ENCODE data around the gene NTN3. TPM values are rescaled to one million over a fixed set of nuclear protein-coding genes. Genes with fewer than 3 reads are reported as not detected.

NTN3 gene
- total and polyA plus RNA-seq, 2 of the 4 experiments (the other 2 are of a cell fraction): 0.18 to 0.38 TPM

- peak within 1 kb of the TSS; percentile 98 for H2AK9ac ChIP-seq (replicated peaks; ENCODE audit: low read depth, low read length, poor library complexity)
- in situ Hi-C loops (cut with MboI; ENCODE audit: low sequenced_read_pairs) (no loop called here), dilution Hi-C loops (cut with HindIII; ENCODE audit: low sequenced_read_pairs, unreplicated experiment) (no loop called here), intact Hi-C loops (cut with micrococcal nuclease) (no loop called here)
- 0 out of 2 replicates have a peak within 1 kb of the TSS, but pooled peaks have one; percentile 24 for H4K5ac ChIP-seq (ENCODE audit: low read depth, low read length)
- ChIA-PET POLR2A (ENCODE audit: unreplicated experiment) (interaction anchor here (1.0 kb wide), 1 partner anchor 10 kb away, joined by 3 read pairs; no protein-coding TSS in a partner anchor), CTCF (interaction anchor here (0.6 kb wide), 1 partner anchor 1822 kb away, joined by 6 read pairs; no protein-coding TSS in a partner anchor)
- H3K4ac ChIP-seq (ENCODE audit: low read depth, low read length): peak within 1 kb of the TSS; percentile 69
- H3K27me3 ChIP-seq (ENCODE audit: control insufficient read depth, insufficient read depth, low read length): no peaks in the 10 kb centered on the region
- H2BK120ac ChIP-seq (ENCODE audit: low read depth, low read length): peak within 1 kb of the TSS; percentile 58; the same call in 1 of the 2 replicates
- H2BK5ac ChIP-seq (ENCODE audit: low read depth, low read length, poor library complexity, severe bottlenecking): peak within 1 kb of the TSS; percentile 11
- peak within 1 kb of the TSS; percentile 62 for H3K27ac ChIP-seq (ENCODE audit: insufficient read depth, low read length)
- peak within 1 kb of the TSS; percentile 98 for H3K4me2 ChIP-seq (ENCODE audit: low read depth, low read length)
- H4K8ac ChIP-seq (ENCODE audit: low read depth in 2 of 2, low read length in 2 of 2): peak within 1 kb of the TSS; percentile 73 to 91; a peak in 3 of 4 replicates
- ATAC-seq (ENCODE audit: low read depth): peak; percentile 80
- no peak within 1 kb of the TSS; the same call in 2 of the 3 replicates for H2BK15ac ChIP-seq (ENCODE audit: low read depth, low read length)
- WGBS, 2 experiments (ENCODE audit: extremely low coverage in 2 of 2, insufficient read length in 1 of 2): 0% methylated on average over 18 of the region's 83 CpGs; no CpG with 5 or more reads in 1 of the 2 experiments
- H2BK20ac ChIP-seq (ENCODE audit: low read depth, low read length): no peak within 1 kb of the TSS
- DNase-seq: peak; percentile 89
- peak within 1 kb of the TSS; percentile 95 for H2AK5ac ChIP-seq (ENCODE audit: low read depth, low read length)
- peak within 1 kb of the TSS; percentile 99 for H2AFZ ChIP-seq (replicated peaks; ENCODE audit: low read length, poor library complexity)
- no peak within 1 kb of the TSS for H3K18ac ChIP-seq (ENCODE audit: low read depth, low read length)
- H3K4me1 ChIP-seq (ENCODE audit: control insufficient read depth, insufficient read depth, low read length): peaks cover 13% of the 10 kb centered on the region
- no TSS peak for BruUV-seq (replicated peaks)
- peaks cover 25% of the 10 kb centered on the region for H3K36me3 ChIP-seq (ENCODE audit: control insufficient read depth, insufficient read depth, low read length)
- peak within 1 kb of the TSS; percentile 47; the same call in 1 of the 2 replicates for H4K91ac ChIP-seq (ENCODE audit: insufficient read depth, low read depth, low read length)
- peak within 1 kb of the TSS; percentile 73 for H3K9ac ChIP-seq (ENCODE audit: low read depth, low read length)
- H3K56ac ChIP-seq (ENCODE audit: extremely low read depth, insufficient read depth, low read length): peak within 1 kb of the TSS; percentile 59
- H3K79me1 ChIP-seq (ENCODE audit: low read depth in 1 of 2, low read length in 2 of 2): peaks cover 20 to 67% of the 10 kb centered on the region in 2 experiments
- peaks cover 19% of the 10 kb centered on the region for H3K9me1 ChIP-seq (ENCODE audit: insufficient read depth, low read length)
- H3K14ac ChIP-seq (replicated peaks; ENCODE audit: low read depth, low read length): peak within 1 kb of the TSS; percentile 73
- H3K9me3 ChIP-seq (ENCODE audit: control insufficient read depth, insufficient read depth, low read length): no peaks in the 10 kb centered on the region
- H4K20me1 ChIP-seq (ENCODE audit: insufficient read depth, low read length): peaks cover 49% of the 10 kb centered on the region
- peak within 1 kb of the TSS; percentile 66; the same call in 1 of the 2 replicates for H3K23ac ChIP-seq (ENCODE audit: low read depth, low read length)
- peak within 1 kb of the TSS; percentile 61 for H3K4me3 ChIP-seq (ENCODE audit: insufficient read depth, low read depth, low read length)
- TF ChIP-seq ELK1 (IDR thresholded peaks at IDR 0.05; ENCODE audit: borderline replicate concordance, low read depth, low read length): no peak
- TF ChIP-seq MXI1 (IDR thresholded peaks at IDR 0.05; ENCODE audit: borderline replicate concordance, low read depth, low read length): peak; percentile 37
- TF ChIP-seq CHD1 (IDR thresholded peaks at IDR 0.05; ENCODE audit: low read depth, low read length): no peak
- no peak for TF ChIP-seq RAD21 (IDR thresholded peaks at IDR 0.05; ENCODE audit: low read length)
- TF ChIP-seq MAFK (IDR thresholded peaks at IDR 0.05; ENCODE audit: low read depth, low read length): no peak
- TF ChIP-seq FOS (IDR thresholded peaks at IDR 0.05; ENCODE audit: low read depth, low read length): peak; percentile 99
- TF ChIP-seq CEBPB (IDR thresholded peaks at IDR 0.05; ENCODE audit: low read depth, low read length): no peak
- no peak for TF ChIP-seq SMC3 (IDR thresholded peaks at IDR 0.05; ENCODE audit: low read depth, low read length)
- TF ChIP-seq MAZ (IDR thresholded peaks at IDR 0.05; ENCODE audit: borderline replicate concordance, low read depth, low read length): peak; percentile 42; the same call in 1 of the 2 replicates
- TF ChIP-seq CTCF (conservative IDR thresholded peaks at IDR 0.05; ENCODE audit: low read depth, low read length): no peak
- TF ChIP-seq RCOR1 (IDR thresholded peaks at IDR 0.05; ENCODE audit: insufficient replicate concordance, low read length): no peak
- no peak for TF ChIP-seq RFX5 (IDR thresholded peaks at IDR 0.05; ENCODE audit: low read depth, low read length)
- peak; percentile 89 for TF ChIP-seq BHLHE40 (IDR thresholded peaks at IDR 0.05; ENCODE audit: low read depth, low read length)
Measured at GRCh38 chr16:2520097-2520783, 49.1 kb downstream of the NTN3 start, which contains the start of gene AMDHD2. TSS of gene AMDHD2 (plus strand) at chr16:2520371. CDS start at chr16:2520459, 88 bp downstream.

Measured in IMR-90 (cell line).